IMR-90 (cell line): ENCODE data around the gene MCTP1. TPM values are rescaled to one million over a fixed set of nuclear protein-coding genes. Genes with fewer than 3 reads are reported as not detected.

ENCODE experiments used
- ATAC-seq: fragments of 200-7000 bp; cut with Tn5 transposase; 2 replicates; pipeline ENCODE4 v1.9.1; 2020; ENCODE audit warnings: low read depth, mild to moderate bottlenecking, moderate library complexity
- BruUV-seq: library from RNA; stranded (reverse); fragments of 400-500 nt; replicated peaks from 2 replicates; lab custom pipeline; 2021; lab: Mats Ljungman, UMichigan
- CTCF ChIA-PET: fragments of 300-600 bp; formaldehyde crosslinking; extraction: SDS; loops from one replicate; lab custom pipeline; 2021; ENCODE audit warnings: antibody characterized with exemption; lab: Yijun Ruan, JAX
- POLR2A ChIA-PET: fragments of 300-600 bp; sonication (Branson Sonifier 250); formaldehyde crosslinking; loops from one replicate; lab custom pipeline; 2022; ENCODE audit warnings: antibody characterized with exemption; ENCODE audit not compliant: unreplicated experiment; lab: Charles Lee
- DNase-seq: peaks from one replicate; pipeline ENCODE4 v3.0.0; 2013
- H2AFZ ChIP-seq: replicated peaks from 2 replicates; pipeline ENCODE3; 2013; ENCODE audit warnings: low read length, mild to moderate bottlenecking; ENCODE audit not compliant: poor library complexity
- H2AK5ac ChIP-seq: 2 replicates; pipeline ENCODE4 v1.6.1; 2013; ENCODE audit warnings: low read depth, low read length, inconsistent platforms
- H2AK9ac ChIP-seq: replicated peaks from 2 replicates; pipeline ENCODE3; 2013; ENCODE audit warnings: mild to moderate bottlenecking, low read depth, low read length, moderate library complexity; ENCODE audit not compliant: poor library complexity
- H2BK120ac ChIP-seq: 2 replicates; pipeline ENCODE4 v1.6.1; 2013; ENCODE audit warnings: low read depth, low read length, inconsistent platforms
- H2BK15ac ChIP-seq: 3 replicates; pipeline ENCODE4 v1.6.1; 2013; ENCODE audit warnings: low read depth, low read length, inconsistent platforms
- H2BK20ac ChIP-seq: 2 replicates; pipeline ENCODE4 v1.6.1; 2013; ENCODE audit warnings: low read depth, mild to moderate bottlenecking, inconsistent platforms, low read length, moderate library complexity
- H2BK5ac ChIP-seq: 2 replicates; pipeline ENCODE4 v1.6.1; 2013; ENCODE audit warnings: mild to moderate bottlenecking, low read depth, low read length, inconsistent platforms; ENCODE audit not compliant: poor library complexity, severe bottlenecking
- H3K14ac ChIP-seq: replicated peaks from 2 replicates; pipeline ENCODE4 v1.6.1; 2013; ENCODE audit warnings: low read depth, low read length, inconsistent platforms
- H3K18ac ChIP-seq: 2 replicates; pipeline ENCODE4 v1.6.1; 2013; ENCODE audit warnings: low read depth, low read length, control low read depth
- H3K23ac ChIP-seq: 2 replicates; pipeline ENCODE4 v1.6.1; 2013; ENCODE audit warnings: low read depth, low read length, inconsistent platforms
- H3K27ac ChIP-seq: 2 replicates; pipeline ENCODE4 v1.5.1; 2013; ENCODE audit warnings: mild to moderate bottlenecking, control low read depth, low read length; ENCODE audit not compliant: insufficient read depth
- H3K27me3 ChIP-seq: 2 replicates; pipeline ENCODE4 v1.6.1; 2013; ENCODE audit warnings: low read length; ENCODE audit not compliant: control insufficient read depth, insufficient read depth
- H3K36me3 ChIP-seq: 2 replicates; pipeline ENCODE4 v1.6.1; 2013; ENCODE audit warnings: low read length, mixed read lengths; ENCODE audit not compliant: control insufficient read depth, insufficient read depth
- H3K4ac ChIP-seq: 2 replicates; pipeline ENCODE4 v1.6.1; 2013; ENCODE audit warnings: low read depth, low read length, inconsistent platforms
- H3K4me1 ChIP-seq: 2 replicates; pipeline ENCODE4 v1.6.1; 2013; ENCODE audit warnings: low read length, mixed read lengths; ENCODE audit not compliant: control insufficient read depth, insufficient read depth
- H3K4me2 ChIP-seq: 2 replicates; pipeline ENCODE4 v1.6.1; 2013; ENCODE audit warnings: low read depth, mild to moderate bottlenecking, control low read depth, low read length, moderate library complexity
- H3K4me3 ChIP-seq: 2 replicates; pipeline ENCODE4 v1.5.1; 2013; ENCODE audit warnings: low read depth, mild to moderate bottlenecking, control low read depth, low read length, moderate library complexity; ENCODE audit not compliant: insufficient read depth
- H3K56ac ChIP-seq: 2 replicates; pipeline ENCODE4 v1.6.1; 2013; ENCODE audit warnings: low read length, inconsistent platforms; ENCODE audit not compliant: insufficient read depth; ENCODE audit errors: extremely low read depth
- H3K79me1 ChIP-seq, 2 experiments: 2 replicates each; pipeline ENCODE4 v1.6.1; 2013; ENCODE audit warnings: low read length in 2 of 2, inconsistent platforms in 1 of 2, low read depth in 1 of 2
- H3K9ac ChIP-seq: 2 replicates; pipeline ENCODE4 v1.6.1; 2013; ENCODE audit warnings: low read depth, low read length, control low read depth
- H3K9me1 ChIP-seq: 2 replicates; pipeline ENCODE4 v1.6.1; 2013; ENCODE audit warnings: low read length, inconsistent platforms; ENCODE audit not compliant: insufficient read depth
- H3K9me3 ChIP-seq: 2 replicates; pipeline ENCODE4 v1.6.1; 2013; ENCODE audit warnings: low read length; ENCODE audit not compliant: control insufficient read depth, insufficient read depth
- H4K20me1 ChIP-seq: 2 replicates; pipeline ENCODE4 v1.6.1; 2013; ENCODE audit warnings: low read length, inconsistent platforms; ENCODE audit not compliant: insufficient read depth
- H4K5ac ChIP-seq: 2 replicates; pipeline ENCODE4 v1.6.1; 2013; ENCODE audit warnings: mild to moderate bottlenecking, low read depth, low read length, control low read depth
- H4K8ac ChIP-seq, 2 experiments: 2 replicates each; pipeline ENCODE4 v1.6.1; 2013; ENCODE audit warnings: low read depth in 2 of 2, low read length in 2 of 2, control low read depth in 1 of 2, inconsistent platforms in 1 of 2
- H4K91ac ChIP-seq: 2 replicates; pipeline ENCODE4 v1.6.1; 2013; ENCODE audit warnings: low read depth, low read length, inconsistent platforms; ENCODE audit not compliant: insufficient read depth
- CEBPB ChIP-seq: IDR thresholded peaks from 2 replicates; pipeline ENCODE4 v1.6.1; 2012; ENCODE audit warnings: low read depth, low read length, improper control_type of control experiment
- NFE2L2 ChIP-seq: fragments of 150-350 bp; IDR thresholded peaks from 2 replicates; pipeline ENCODE4 v1.6.1; 2016; ENCODE audit warnings: low read depth, mild to moderate bottlenecking, low read length
- RCOR1 ChIP-seq: IDR thresholded peaks from 2 replicates; pipeline ENCODE4 v1.6.1; 2012; ENCODE audit warnings: mild to moderate bottlenecking, low read length, improper control_type of control experiment; ENCODE audit not compliant: insufficient replicate concordance
- WGBS, 2 experiments: methylation state at CpG; one replicate each; pipeline versions ENCODE4 v1.1.5 to v1.1.7; 2013; ENCODE audit warnings: missing lambda C conversion rate in 2 of 2; ENCODE audit not compliant: insufficient read length in 1 of 2; ENCODE audit errors: extremely low coverage in 2 of 2; 5-methylcytosine and 5-hydroxymethylcytosine counted together
- dilution Hi-C: fragments of 300-500 bp; cut with HindIII; formaldehyde crosslinking; loops from one replicate; pipeline ENCODE4 v1.14.3; 2018; ENCODE audit warnings: low sequenced_read_pairs; ENCODE audit not compliant: unreplicated experiment
- in situ Hi-C: fragments of 300-500 bp; cut with MboI; formaldehyde crosslinking; loops from 3 replicates; pipeline ENCODE4 v1.14.3; 2019; ENCODE audit warnings: low sequenced_read_pairs, inconsistent platforms, mixed read lengths
- intact Hi-C: fragments of 100-400 bp; cut with micrococcal nuclease; formaldehyde crosslinking; loops from 2 replicates; pipeline ENCODE4 v1.10.0; 2022
- polyA plus RNA-seq, 3 experiments: library from polyadenylated mRNA; depleted of rRNA; stranded (reverse); fragments of >200 nt; gene quantifications; 2 replicates each; pipeline ENCODE4 v1.2.3, GENCODE V29; 2012; ENCODE audit warnings: low replicate concordance in 1 of 3
- total RNA-seq: library from RNA; depleted of rRNA; stranded (reverse); fragments of >200 nt; gene quantifications from 2 replicates; pipeline ENCODE4 v1.2.3, GENCODE V29; 2012

Gene MCTP1
- total and polyA plus RNA-seq, 2 of the 4 experiments (the other 2 are of a cell fraction): 0.21 TPM; not detected in 1

GRCh38 chr5:95149387-95149786 is 135.5 kb downstream of the MCTP1 start:
- Histone ChIP-seq H2AK5ac (no peak overlapping the region), H3K56ac (no peak overlapping the region), H2BK5ac (no peak overlapping the region), H3K4ac (no peak overlapping the region), H3K4me2 (no peak overlapping the region), H2AK9ac (no peak overlapping the region), H3K14ac (no peak overlapping the region), H3K36me3 (no peaks in the 10 kb centered on the region), H3K18ac (no peak overlapping the region), H4K91ac (no peak overlapping the region), H3K27me3 (no peaks in the 10 kb centered on the region), H3K9me3 (no peaks in the 10 kb centered on the region), H3K9ac (no peak overlapping the region), H3K23ac (no peak overlapping the region), H2BK15ac (no peak overlapping the region), H2BK20ac (no peak overlapping the region), H4K8ac (no peak overlapping the region), H3K79me1 (no peaks in the 10 kb centered on the region), H2BK120ac (no peak overlapping the region), H3K4me1 (no peaks in the 10 kb centered on the region), H3K4me3 (no peak overlapping the region), H4K20me1 (no peaks in the 10 kb centered on the region), H2AFZ (no peak overlapping the region), H4K5ac (no peak overlapping the region), H3K27ac (no peak overlapping the region), H3K9me1 (no peaks in the 10 kb centered on the region)
- no TSS peak for BruUV-seq
- DNase-seq: no peak
- ATAC-seq: no peak
- in situ Hi-C loops: no loop called here
- 100% methylated on average over 1 of the region's 4 CpGs; no CpG with 5 or more reads in 1 of the 2 experiments for WGBS, 2 experiments
- POLR2A ChIA-PET: no interaction called here
- CTCF ChIA-PET: no interaction called here
- dilution Hi-C loops: no loop called here
- TF ChIP-seq RCOR1 (no peak), CEBPB (no peak), NFE2L2 (no peak)
- intact Hi-C loops: no loop called here
